T follicular helper cell (primary cell): ENCODE data around the gene STON1.
"Not testable (repeated sequence)": the region's sequence is repeated elsewhere in the genome, so short reads cannot be mapped to it uniquely, and the experiment has no call there.

ENCODE experiments used
- DNase-seq: peaks from one replicate; pipeline ENCODE4 v3.0.0-alpha.2; 2020; ENCODE audit warnings: low read depth

STON1 gene

GRCh38 chr2:48527226-48527885, 2.6 kb upstream of the STON1 start:
- DNase-seq, result no peak

- no peak for DNase-seq
These were observed 1.5 kb upstream of the STON1 start for GRCh38 chr2:48528431-48528830.

GRCh38 chr2:48529194-48529593, 760 bp upstream of the STON1 start:
- DNase-seq, result no peak

GRCh38 chr2:48529676-48530032, 300 bp upstream of the STON1 start:
- no peak for DNase-seq

GRCh38 chr2:48531141-48531648, 1.2 kb downstream of the STON1 start:
- no peak for DNase-seq

GRCh38 chr2:48532174-48532573, 2.2 kb downstream of the STON1 start:
- no peak for DNase-seq

GRCh38 chr2:48532824-48533223, 2.9 kb downstream of the STON1 start:
- no peak for DNase-seq

GRCh38 chr2:48534781-48535180, 4.8 kb downstream of the STON1 start:
- DNase-seq, result no peak

- no peak for DNase-seq
These were observed 10.4 kb downstream of the STON1 start for GRCh38 chr2:48540237-48540935.

GRCh38 chr2:48541666-48542389, 11.9 kb downstream of the STON1 start:
- no peak for DNase-seq

GRCh38 chr2:48543895-48544294, 13.9 kb downstream of the STON1 start:
- no peak for DNase-seq

GRCh38 chr2:48545244-48545643, 15.3 kb downstream of the STON1 start:
- DNase-seq, result no peak

- no peak for DNase-seq
These were observed 18.9 kb downstream of the STON1 start for GRCh38 chr2:48548840-48549239.

GRCh38 chr2:48549972-48550371, 20.0 kb downstream of the STON1 start:
- no peak for DNase-seq

- no peak for DNase-seq
These were observed 21.6 kb downstream of the STON1 start for GRCh38 chr2:48551548-48551947.

- DNase-seq, result not testable (repeated sequence)
These were observed 25.1 kb downstream of the STON1 start for GRCh38 chr2:48555071-48555470.

GRCh38 chr2:48558456-48558855, 28.5 kb downstream of the STON1 start:
- no peak for DNase-seq

- DNase-seq, result no peak
These were observed 30.7 kb downstream of the STON1 start for GRCh38 chr2:48560546-48561209.

- no peak for DNase-seq
These were observed 32.3 kb downstream of the STON1 start for GRCh38 chr2:48562281-48562680.

GRCh38 chr2:48566592-48567310, 36.8 kb downstream of the STON1 start:
- DNase-seq, result no peak

- no peak for DNase-seq
These were observed 37.7 kb downstream of the STON1 start for GRCh38 chr2:48567671-48568070.

- no peak for DNase-seq
These were observed 38.6 kb downstream of the STON1 start for GRCh38 chr2:48568547-48568946.
